ENCODE measurements around the gene PCGF1.

PCGF1 gene

GRCh38 chr2:74513605-74514367 lies 6.3 kb upstream of the PCGF1 start:
- H3K36me3 Mint-ChIP-seq = no peaks in the 10 kb centered on the region
- no peak for ATAC-seq
- peaks cover 21% of the 10 kb centered on the region for H3K4me1 Mint-ChIP-seq
- H3K27ac Mint-ChIP-seq = no peak overlapping the region
- no peak overlapping the region for H3K4me3 Mint-ChIP-seq
- peaks cover 65% of the 10 kb centered on the region for H3K27me3 Mint-ChIP-seq
- no peaks in the 10 kb centered on the region for H3K9me3 Mint-ChIP-seq

- H3K4me3 Mint-ChIP-seq = no peak overlapping the region
- peaks cover 57% of the 10 kb centered on the region for H3K27me3 Mint-ChIP-seq
- no peak overlapping the region for H3K27ac Mint-ChIP-seq
- H3K36me3 Mint-ChIP-seq = no peaks in the 10 kb centered on the region
- no peaks in the 10 kb centered on the region for H3K9me3 Mint-ChIP-seq
- peaks cover 29% of the 10 kb centered on the region for H3K4me1 Mint-ChIP-seq
- ATAC-seq = no peak
Observed at GRCh38 chr2:74512744-74513604, 5.5 kb upstream of the PCGF1 start.

- peaks cover 40% of the 10 kb centered on the region for H3K27me3 Mint-ChIP-seq
Observed at GRCh38 chr2:74511104-74511989, 3.9 kb upstream of the PCGF1 start.

GRCh38 chr2:74510272-74510671 lies 2.8 kb upstream of the PCGF1 start:
- Mint-ChIP-seq H3K4me3 (no peak overlapping the region), H3K27me3 (peaks cover 30% of the 10 kb centered on the region), H3K4me1 (peaks cover 32% of the 10 kb centered on the region), H3K9me3 (no peaks in the 10 kb centered on the region), H3K36me3 (peaks cover 12% of the 10 kb centered on the region), H3K27ac (no peak overlapping the region)
- ATAC-seq = no peak

More at GRCh38 chr2:74511104-74511989, 3.9 kb upstream of the PCGF1 start:
- no peak for ATAC-seq
- Mint-ChIP-seq H3K36me3 (peaks cover 4% of the 10 kb centered on the region), H3K27ac (no peak overlapping the region), H3K9me3 (no peaks in the 10 kb centered on the region), H3K4me1 (peaks cover 33% of the 10 kb centered on the region), H3K4me3 (no peak overlapping the region)

- H3K27ac Mint-ChIP-seq = peak overlapping the region; percentile 97
- ATAC-seq = peak; percentile 22
- H3K4me3 Mint-ChIP-seq = peak overlapping the region; percentile 89
- peaks cover 47% of the 10 kb centered on the region for H3K4me1 Mint-ChIP-seq
- H3K9me3 Mint-ChIP-seq = no peaks in the 10 kb centered on the region
- peaks cover 24% of the 10 kb centered on the region for H3K36me3 Mint-ChIP-seq
- peaks cover 26% of the 10 kb centered on the region for H3K27me3 Mint-ChIP-seq
Observed at GRCh38 chr2:74507926-74508520, 528 bp upstream of the PCGF1 start.

DNA sequence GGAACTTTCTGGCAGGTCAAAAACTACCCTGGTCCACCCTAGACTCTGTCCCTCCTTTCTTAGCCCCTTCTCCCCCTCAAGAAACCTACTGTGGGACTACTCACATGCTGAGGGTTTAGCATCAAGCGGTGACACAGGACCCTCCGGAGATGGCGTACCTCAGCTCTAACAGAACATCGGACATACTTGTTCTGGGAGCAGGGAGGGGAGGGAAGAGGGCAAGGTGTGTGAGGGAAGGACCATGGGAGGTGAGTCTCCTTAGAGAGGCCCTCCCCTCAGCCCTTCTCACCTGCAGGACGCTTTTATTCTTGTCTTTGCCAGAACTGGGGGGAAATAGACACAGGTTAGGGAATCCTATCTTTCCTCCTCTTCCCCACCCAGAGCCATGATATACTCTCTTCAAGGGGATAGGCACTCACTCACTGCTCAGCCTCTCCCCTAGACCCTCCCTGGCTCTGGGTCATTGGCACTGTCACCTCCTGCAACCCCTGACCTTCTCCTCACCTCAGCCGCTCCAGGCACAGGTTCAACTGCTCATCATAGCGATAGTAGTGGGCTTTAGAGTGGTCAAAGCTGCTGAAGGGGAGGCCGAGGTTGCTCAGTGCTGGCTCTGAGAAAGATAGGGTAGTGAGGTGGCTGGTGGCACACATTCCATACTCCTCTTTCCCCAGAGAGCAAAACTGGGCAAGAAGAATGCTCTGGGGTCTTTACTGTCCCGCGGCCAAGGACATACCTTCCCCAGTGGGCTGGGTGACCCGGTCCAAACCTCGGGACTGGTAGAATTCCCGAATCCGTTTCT lies 1.8 kb downstream of the PCGF1 start:
- peak overlapping the region; percentile 80 for H3K27ac Mint-ChIP-seq
- H3K4me3 Mint-ChIP-seq = no peak overlapping the region
- ATAC-seq = no peak
- H3K36me3 Mint-ChIP-seq = peaks cover 24% of the 10 kb centered on the region
- peaks cover 28% of the 10 kb centered on the region for H3K27me3 Mint-ChIP-seq
- no peaks in the 10 kb centered on the region for H3K9me3 Mint-ChIP-seq
- peaks cover 63% of the 10 kb centered on the region for H3K4me1 Mint-ChIP-seq

DNA sequence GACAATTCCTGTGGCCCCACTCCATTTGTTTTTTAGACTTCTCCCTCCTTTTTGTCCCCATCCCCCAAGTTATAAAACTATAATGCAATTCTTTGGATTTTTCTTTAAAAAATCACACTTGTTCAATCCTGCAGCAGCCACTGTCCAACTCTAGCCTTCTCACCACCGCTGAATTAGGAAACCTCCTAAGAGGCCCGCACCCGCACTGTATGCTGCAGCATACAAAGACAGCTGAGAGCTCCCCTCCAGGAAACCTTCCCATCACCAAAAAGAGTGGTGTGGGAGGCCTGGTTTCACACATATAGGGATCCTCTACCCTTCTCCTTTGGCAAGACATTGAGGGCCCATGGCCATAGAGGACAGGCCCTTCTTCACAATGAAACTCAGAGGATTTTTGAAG lies 2.9 kb downstream of the PCGF1 start:
- Mint-ChIP-seq H3K4me1 (peaks cover 70% of the 10 kb centered on the region), H3K9me3 (no peaks in the 10 kb centered on the region), H3K36me3 (peaks cover 24% of the 10 kb centered on the region), H3K27ac (peak overlapping the region; percentile 80), H3K27me3 (peaks cover 39% of the 10 kb centered on the region), H3K4me3 (peak overlapping the region; percentile 76)
- ATAC-seq = no peak

- Mint-ChIP-seq H3K36me3 (peaks cover 24% of the 10 kb centered on the region), H3K27me3 (peaks cover 47% of the 10 kb centered on the region), H3K4me3 (peak overlapping the region; percentile 76), H3K27ac (peak overlapping the region; percentile 80), H3K4me1 (peaks cover 76% of the 10 kb centered on the region), H3K9me3 (no peaks in the 10 kb centered on the region)
- ATAC-seq = no peak
Observed at GRCh38 chr2:74503506-74504475, 3.7 kb downstream of the PCGF1 start.

- Mint-ChIP-seq H3K36me3 (peaks cover 24% of the 10 kb centered on the region), H3K27me3 (peaks cover 56% of the 10 kb centered on the region), H3K9me3 (no peaks in the 10 kb centered on the region), H3K4me1 (peaks cover 76% of the 10 kb centered on the region), H3K27ac (peak overlapping the region; percentile 80), H3K4me3 (peak overlapping the region; percentile 76)
- ATAC-seq = peak; percentile 61
Observed at GRCh38 chr2:74502720-74503505, 4.6 kb downstream of the PCGF1 start.

GRCh38 chr2:74502147-74502719 lies 5.3 kb downstream of the PCGF1 start:
- no peak for ATAC-seq
- H3K4me3 Mint-ChIP-seq = peak overlapping the region; percentile 76
- no peaks in the 10 kb centered on the region for H3K9me3 Mint-ChIP-seq
- H3K27me3 Mint-ChIP-seq = peaks cover 62% of the 10 kb centered on the region
- H3K4me1 Mint-ChIP-seq = peaks cover 81% of the 10 kb centered on the region
- H3K27ac Mint-ChIP-seq = peak overlapping the region; percentile 80
- peaks cover 24% of the 10 kb centered on the region for H3K36me3 Mint-ChIP-seq

- H3K4me1 Mint-ChIP-seq = peaks cover 74% of the 10 kb centered on the region
- H3K27ac Mint-ChIP-seq = no peak overlapping the region
- H3K27me3 Mint-ChIP-seq = peaks cover 62% of the 10 kb centered on the region
- no peaks in the 10 kb centered on the region for H3K9me3 Mint-ChIP-seq
- H3K36me3 Mint-ChIP-seq = peaks cover 21% of the 10 kb centered on the region
- peak overlapping the region; percentile 55 for H3K4me3 Mint-ChIP-seq
- ATAC-seq = no peak
Observed at GRCh38 chr2:74501335-74502071, 6.0 kb downstream of the PCGF1 start.

DNA sequence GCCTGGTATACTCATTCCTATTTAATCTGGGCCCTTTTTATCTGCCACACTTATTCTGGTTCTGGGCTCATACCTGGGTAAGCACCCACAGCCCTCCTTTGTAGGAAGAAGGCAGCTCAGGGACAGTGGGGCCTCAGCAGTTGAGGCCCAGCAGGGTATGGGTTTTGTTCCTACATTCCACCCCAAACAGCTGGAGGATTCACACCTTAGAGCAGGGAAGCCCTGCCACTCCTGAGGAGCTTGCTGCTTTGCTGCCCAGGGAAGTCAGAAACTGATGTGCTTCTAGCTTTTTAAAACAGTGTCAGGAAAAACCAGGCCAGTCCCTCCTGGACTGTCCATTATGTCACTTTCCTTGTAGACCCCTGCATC lies 6.9 kb downstream of the PCGF1 start:
- Mint-ChIP-seq H3K36me3 (peaks cover 15% of the 10 kb centered on the region), H3K27me3 (peaks cover 62% of the 10 kb centered on the region), H3K4me1 (peaks cover 67% of the 10 kb centered on the region), H3K27ac (no peak overlapping the region), H3K9me3 (no peaks in the 10 kb centered on the region), H3K4me3 (no peak overlapping the region)
- ATAC-seq = no peak

Data from stimulated activated memory B cell treated with anti-CD40 and anti-IgM and Interleukin-4, amounts not matched to agents 10 μg/mL and 1 μg/mL and 100 μg/mL, for 72 hours (primary cell).